ENCODE measurements around the gene ZNF497.

- TF ChIP-seq CTCF (IDR thresholded peaks at IDR 0.05; ENCODE audit: low read length) (no peak), EZH2phosphoT487 (IDR thresholded peaks at IDR 0.05; ENCODE audit: low read length) (no peak), EZH2 (optimal IDR thresholded peaks at IDR 0.05; ENCODE audit: low read depth, low read length) (no peak)
Observed at GRCh38 chr19:58355908-58356765, 6.4 kb downstream of the ZNF497 start.

Data from MM.1S (cell line).